Measurements from ENCODE around the gene MED26. TPM values are rescaled to one million over a fixed set of nuclear protein-coding genes. Genes with fewer than 3 reads are reported as not detected.

The MED26 gene
- total RNA-seq, 1 donor from 2014 or later = 2.6 TPM

- Histone ChIP-seq H3K4me3 (ENCODE audit: low read length in 3 of 3) (peak overlapping the region; percentile 77 to 100 (median 84)), H3K27me3 (ENCODE audit: control insufficient read depth in 3 of 3, insufficient read depth in 3 of 3, low read length in 3 of 3) (no peaks in the 10 kb centered on the region), H3K4me1 (ENCODE audit: control insufficient read depth in 3 of 3, insufficient read depth in 3 of 3, low read length in 3 of 3) (peaks cover 35 to 49% (median 45%) of the 10 kb centered on the region in 3 donors), H3K27ac (ENCODE audit: low read depth, low read length) (peak overlapping the region; percentile 100), H3K9ac (ENCODE audit: low read depth in 1 of 3, low read length in 3 of 3) (peak overlapping the region; percentile 82 to 96 (median 87)), H3K36me3 (ENCODE audit: control insufficient read depth in 3 of 3, insufficient read depth in 3 of 3, low read length in 3 of 3) (peaks cover 17 to 23% (median 19%) of the 10 kb centered on the region in 3 donors), H3K9me3 (ENCODE audit: control insufficient read depth in 3 of 3, low read length in 3 of 3) (no peaks in the 10 kb centered on the region)
These were observed 33.6 kb upstream of the MED26 start for GRCh38 chr19:16661480-16662034.

- no peaks in the 10 kb centered on the region for H3K9me3 ChIP-seq (ENCODE audit: control insufficient read depth in 3 of 3, low read length in 3 of 3)
- peak within 1 kb of the TSS; percentile 97 to 100 (median 99) for H3K4me3 ChIP-seq (ENCODE audit: low read length in 3 of 3)
- peak within 1 kb of the TSS; percentile 94 to 98 (median 94) for H3K9ac ChIP-seq (ENCODE audit: low read depth in 1 of 3, low read length in 3 of 3)
- peaks cover 20 to 30% (median 21%) of the 10 kb centered on the region in 3 donors for H3K36me3 ChIP-seq (ENCODE audit: control insufficient read depth in 3 of 3, insufficient read depth in 3 of 3, low read length in 3 of 3)
- H3K27ac ChIP-seq (ENCODE audit: low read depth, low read length) = peak within 1 kb of the TSS; percentile 100
- H3K4me1 ChIP-seq (ENCODE audit: control insufficient read depth in 3 of 3, insufficient read depth in 3 of 3, low read length in 3 of 3) = peaks cover 35 to 49% (median 41%) of the 10 kb centered on the region in 3 donors
- H3K27me3 ChIP-seq (ENCODE audit: control insufficient read depth in 3 of 3, insufficient read depth in 3 of 3, low read length in 3 of 3) = no peaks in the 10 kb centered on the region
These were observed 32.9 kb upstream of the MED26 start, which contains the start of gene TMEM38A for GRCh38 chr19:16660763-16661479. Gene TMEM38A, plus strand, starts transcription at chr19:16661139. Its CDS starts 79 bp downstream, at chr19:16661218.

- Histone ChIP-seq H3K4me3 (ENCODE audit: low read length in 3 of 3) (peak within 1 kb of the TSS; percentile 97 to 100 (median 99)), H3K36me3 (ENCODE audit: control insufficient read depth in 3 of 3, insufficient read depth in 3 of 3, low read length in 3 of 3) (peaks cover 26 to 37% (median 27%) of the 10 kb centered on the region in 3 donors), H3K4me1 (ENCODE audit: control insufficient read depth in 3 of 3, insufficient read depth in 3 of 3, low read length in 3 of 3) (peaks cover 35 to 49% (median 41%) of the 10 kb centered on the region in 3 donors), H3K27me3 (ENCODE audit: control insufficient read depth in 3 of 3, insufficient read depth in 3 of 3, low read length in 3 of 3) (no peaks in the 10 kb centered on the region), H3K9me3 (ENCODE audit: control insufficient read depth in 3 of 3, low read length in 3 of 3) (no peaks in the 10 kb centered on the region), H3K9ac (ENCODE audit: low read depth in 1 of 3, low read length in 3 of 3) (peak within 1 kb of the TSS; percentile 94 to 98 (median 94)), H3K27ac (ENCODE audit: low read depth, low read length) (peak within 1 kb of the TSS; percentile 100)
These were observed 32.1 kb upstream of the MED26 start, which contains the start of gene SMIM7 for GRCh38 chr19:16659832-16660708. Gene SMIM7, minus strand, starts transcription at chr19:16660144. Its CDS starts 34 bp downstream, at chr19:16660110.

GRCh38 chr19:16659464-16659831 is 31.4 kb upstream of the MED26 start:
- no peaks in the 10 kb centered on the region for H3K27me3 ChIP-seq (ENCODE audit: control insufficient read depth in 3 of 3, insufficient read depth in 3 of 3, low read length in 3 of 3)
- no peaks in the 10 kb centered on the region for H3K9me3 ChIP-seq (ENCODE audit: control insufficient read depth in 3 of 3, low read length in 3 of 3)
- peaks cover 29 to 43% (median 31%) of the 10 kb centered on the region in 3 donors for H3K36me3 ChIP-seq (ENCODE audit: control insufficient read depth in 3 of 3, insufficient read depth in 3 of 3, low read length in 3 of 3)
- peak overlapping the region; percentile 100 for H3K27ac ChIP-seq (ENCODE audit: low read depth, low read length)
- peaks cover 35 to 49% (median 39%) of the 10 kb centered on the region in 3 donors for H3K4me1 ChIP-seq (ENCODE audit: control insufficient read depth in 3 of 3, insufficient read depth in 3 of 3, low read length in 3 of 3)
- H3K9ac ChIP-seq (ENCODE audit: low read depth in 1 of 3, low read length in 3 of 3) = peak overlapping the region; percentile 40 to 98 (median 83)
- peak overlapping the region; percentile 97 to 100 (median 99) for H3K4me3 ChIP-seq (ENCODE audit: low read length in 3 of 3)

- H3K4me1 ChIP-seq (ENCODE audit: control insufficient read depth in 3 of 3, insufficient read depth in 3 of 3, low read length in 3 of 3) = peaks cover 29 to 46% (median 44%) of the 10 kb centered on the region in 3 donors
- no peak overlapping the region for H3K27ac ChIP-seq (ENCODE audit: low read depth, low read length)
- no peaks in the 10 kb centered on the region for H3K9me3 ChIP-seq (ENCODE audit: control insufficient read depth in 3 of 3, low read length in 3 of 3)
- no peaks in the 10 kb centered on the region for H3K27me3 ChIP-seq (ENCODE audit: control insufficient read depth in 3 of 3, insufficient read depth in 3 of 3, low read length in 3 of 3)
- no peak overlapping the region for H3K9ac ChIP-seq (ENCODE audit: low read depth in 1 of 3, low read length in 3 of 3)
- H3K36me3 ChIP-seq (ENCODE audit: control insufficient read depth in 3 of 3, insufficient read depth in 3 of 3, low read length in 3 of 3) = peaks cover 39 to 53% (median 44%) of the 10 kb centered on the region in 3 donors
- H3K4me3 ChIP-seq (ENCODE audit: low read length in 3 of 3) = no peak overlapping the region
These were observed 29.4 kb upstream of the MED26 start for GRCh38 chr19:16657384-16657783.

- no peak overlapping the region for H3K27ac ChIP-seq (ENCODE audit: low read depth, low read length)
- H3K36me3 ChIP-seq (ENCODE audit: control insufficient read depth in 3 of 3, insufficient read depth in 3 of 3, low read length in 3 of 3) = peaks cover 47 to 64% (median 55%) of the 10 kb centered on the region in 3 donors
- H3K9me3 ChIP-seq (ENCODE audit: control insufficient read depth in 3 of 3, low read length in 3 of 3) = no peaks in the 10 kb centered on the region
- peaks cover 40 to 60% (median 57%) of the 10 kb centered on the region in 3 donors for H3K4me1 ChIP-seq (ENCODE audit: control insufficient read depth in 3 of 3, insufficient read depth in 3 of 3, low read length in 3 of 3)
- no peaks in the 10 kb centered on the region for H3K27me3 ChIP-seq (ENCODE audit: control insufficient read depth in 3 of 3, insufficient read depth in 3 of 3, low read length in 3 of 3)
- no peak overlapping the region for H3K4me3 ChIP-seq (ENCODE audit: low read length in 3 of 3)
- H3K9ac ChIP-seq (ENCODE audit: low read depth in 1 of 3, low read length in 3 of 3) = peak overlapping the region in 1 of 3 donors; percentile 33
These were observed 27.7 kb upstream of the MED26 start for GRCh38 chr19:16655727-16656126.

GRCh38 chr19:16654627-16655026 is 26.6 kb upstream of the MED26 start:
- H3K9me3 ChIP-seq (ENCODE audit: control insufficient read depth in 3 of 3, low read length in 3 of 3) = no peaks in the 10 kb centered on the region
- H3K4me3 ChIP-seq (ENCODE audit: low read length in 3 of 3) = no peak overlapping the region
- no peaks in the 10 kb centered on the region for H3K27me3 ChIP-seq (ENCODE audit: control insufficient read depth in 3 of 3, insufficient read depth in 3 of 3, low read length in 3 of 3)
- H3K4me1 ChIP-seq (ENCODE audit: control insufficient read depth in 3 of 3, insufficient read depth in 3 of 3, low read length in 3 of 3) = peaks cover 48 to 61% (median 60%) of the 10 kb centered on the region in 3 donors
- H3K36me3 ChIP-seq (ENCODE audit: control insufficient read depth in 3 of 3, insufficient read depth in 3 of 3, low read length in 3 of 3) = peaks cover 47 to 64% (median 55%) of the 10 kb centered on the region in 3 donors
- H3K9ac ChIP-seq (ENCODE audit: low read depth in 1 of 3, low read length in 3 of 3) = no peak overlapping the region
- H3K27ac ChIP-seq (ENCODE audit: low read depth, low read length) = no peak overlapping the region

- H3K36me3 ChIP-seq (ENCODE audit: control insufficient read depth in 3 of 3, insufficient read depth in 3 of 3, low read length in 3 of 3) = peaks cover 47 to 65% (median 55%) of the 10 kb centered on the region in 3 donors
- no peak overlapping the region for H3K27ac ChIP-seq (ENCODE audit: low read depth, low read length)
- H3K4me3 ChIP-seq (ENCODE audit: low read length in 3 of 3) = no peak overlapping the region
- peaks cover 47 to 61% (median 59%) of the 10 kb centered on the region in 3 donors for H3K4me1 ChIP-seq (ENCODE audit: control insufficient read depth in 3 of 3, insufficient read depth in 3 of 3, low read length in 3 of 3)
- H3K9me3 ChIP-seq (ENCODE audit: control insufficient read depth in 3 of 3, low read length in 3 of 3) = no peaks in the 10 kb centered on the region
- H3K9ac ChIP-seq (ENCODE audit: low read depth in 1 of 3, low read length in 3 of 3) = no peak overlapping the region
- H3K27me3 ChIP-seq (ENCODE audit: control insufficient read depth in 3 of 3, insufficient read depth in 3 of 3, low read length in 3 of 3) = no peaks in the 10 kb centered on the region
These were observed 26.1 kb upstream of the MED26 start for GRCh38 chr19:16654140-16654539.

- Histone ChIP-seq H3K36me3 (ENCODE audit: control insufficient read depth in 3 of 3, insufficient read depth in 3 of 3, low read length in 3 of 3) (peaks cover 47 to 57% (median 55%) of the 10 kb centered on the region in 3 donors), H3K27me3 (ENCODE audit: control insufficient read depth in 3 of 3, insufficient read depth in 3 of 3, low read length in 3 of 3) (no peaks in the 10 kb centered on the region), H3K9ac (ENCODE audit: low read depth in 1 of 3, low read length in 3 of 3) (peak overlapping the region in 1 of 3 donors; percentile 19), H3K9me3 (ENCODE audit: control insufficient read depth in 3 of 3, low read length in 3 of 3) (no peaks in the 10 kb centered on the region), H3K27ac (ENCODE audit: low read depth, low read length) (no peak overlapping the region), H3K4me3 (ENCODE audit: low read length in 3 of 3) (no peak overlapping the region), H3K4me1 (ENCODE audit: control insufficient read depth in 3 of 3, insufficient read depth in 3 of 3, low read length in 3 of 3) (peaks cover 34 to 50% (median 47%) of the 10 kb centered on the region in 3 donors)
These were observed 24.9 kb upstream of the MED26 start for GRCh38 chr19:16652854-16653253.
